Mucosa of stomach (tissue), 1 donor: ENCODE results near the gene CSK.
A peak's percentile ranks its signal among the peaks of the same experiment; 100 is the strongest.

Experiments used
- H3K27me3 ChIP-seq: one replicate; pipeline ENCODE4 v1.7.0; 2013; ENCODE audit warnings: mild to moderate bottlenecking, low read length; ENCODE audit not compliant: control insufficient read depth, insufficient read depth
- H3K36me3 ChIP-seq: one replicate; pipeline ENCODE4 v1.7.0; 2013; ENCODE audit warnings: low read length; ENCODE audit not compliant: control insufficient read depth, insufficient read depth
- H3K4me1 ChIP-seq: one replicate; pipeline ENCODE4 v1.7.0; 2013; ENCODE audit warnings: mild to moderate bottlenecking, low read length; ENCODE audit not compliant: control insufficient read depth, insufficient read depth
- H3K4me3 ChIP-seq: one replicate; pipeline ENCODE4 v1.7.0; 2013; ENCODE audit warnings: low read length
- H3K9ac ChIP-seq: one replicate; pipeline ENCODE4 v1.7.0; 2013; ENCODE audit warnings: mild to moderate bottlenecking, low read length, moderate library complexity
- H3K9me3 ChIP-seq: one replicate; pipeline ENCODE4 v1.7.0; 2013; ENCODE audit warnings: mild to moderate bottlenecking, low read length, moderate library complexity; ENCODE audit not compliant: control insufficient read depth
- donor health status: Pancreatic carcinoma.

CSK gene

DNA sequence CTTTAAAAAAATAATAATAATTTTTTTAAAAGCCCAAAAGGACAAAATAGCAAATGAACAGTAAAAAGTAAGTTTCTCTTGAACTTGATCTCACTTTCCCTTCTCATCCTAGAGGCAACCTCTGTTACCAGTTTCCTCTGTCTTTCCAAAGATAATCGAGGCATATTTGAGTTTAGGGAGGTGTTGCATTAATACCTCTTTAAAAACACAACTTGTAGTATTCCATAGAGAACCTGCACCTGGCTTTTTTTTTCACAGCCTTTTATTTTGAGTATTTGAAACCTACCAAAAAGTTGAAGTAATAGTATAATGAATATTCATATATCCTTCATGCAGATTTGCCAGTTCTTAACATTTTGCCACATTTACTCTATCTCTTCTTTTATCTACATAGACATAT lies 9.1 kb downstream of the CSK start:
- H3K4me1 ChIP-seq, result peaks cover 78% of the 10 kb centered on the region

DNA sequence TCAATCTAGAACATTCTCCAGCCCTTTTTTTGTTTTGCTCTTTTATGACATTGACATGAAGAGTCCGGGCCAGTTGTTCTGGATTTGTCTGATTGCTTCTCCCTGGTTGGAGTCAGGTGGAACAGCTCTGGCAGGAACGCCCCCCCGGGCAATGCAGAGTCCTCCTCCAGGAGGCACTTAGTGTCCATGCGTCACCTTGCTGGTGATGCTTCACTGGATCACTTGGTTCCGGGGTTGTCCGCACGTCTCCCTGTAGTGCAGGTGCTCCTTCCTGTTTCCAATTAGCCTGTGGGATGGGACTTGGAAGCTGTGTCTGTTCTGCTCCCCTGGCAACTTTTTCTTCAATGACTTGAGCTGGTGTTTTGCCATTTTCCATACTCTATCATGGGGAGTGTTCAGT lies 9.8 kb downstream of the CSK start:
- H3K4me1 ChIP-seq, result peaks cover 71% of the 10 kb centered on the region
- H3K4me3 ChIP-seq, result no peak overlapping the region
- no peak overlapping the region for H3K9ac ChIP-seq
- no peaks in the 10 kb centered on the region for H3K36me3 ChIP-seq
- H3K27me3 ChIP-seq, result no peaks in the 10 kb centered on the region
- no peaks in the 10 kb centered on the region for H3K9me3 ChIP-seq

More for the DNA sequence above, 9.1 kb downstream of the CSK start:
- Histone ChIP-seq H3K9ac (peak overlapping the region; percentile 61), H3K27me3 (no peaks in the 10 kb centered on the region), H3K4me3 (no peak overlapping the region), H3K9me3 (no peaks in the 10 kb centered on the region), H3K36me3 (no peaks in the 10 kb centered on the region)

DNA sequence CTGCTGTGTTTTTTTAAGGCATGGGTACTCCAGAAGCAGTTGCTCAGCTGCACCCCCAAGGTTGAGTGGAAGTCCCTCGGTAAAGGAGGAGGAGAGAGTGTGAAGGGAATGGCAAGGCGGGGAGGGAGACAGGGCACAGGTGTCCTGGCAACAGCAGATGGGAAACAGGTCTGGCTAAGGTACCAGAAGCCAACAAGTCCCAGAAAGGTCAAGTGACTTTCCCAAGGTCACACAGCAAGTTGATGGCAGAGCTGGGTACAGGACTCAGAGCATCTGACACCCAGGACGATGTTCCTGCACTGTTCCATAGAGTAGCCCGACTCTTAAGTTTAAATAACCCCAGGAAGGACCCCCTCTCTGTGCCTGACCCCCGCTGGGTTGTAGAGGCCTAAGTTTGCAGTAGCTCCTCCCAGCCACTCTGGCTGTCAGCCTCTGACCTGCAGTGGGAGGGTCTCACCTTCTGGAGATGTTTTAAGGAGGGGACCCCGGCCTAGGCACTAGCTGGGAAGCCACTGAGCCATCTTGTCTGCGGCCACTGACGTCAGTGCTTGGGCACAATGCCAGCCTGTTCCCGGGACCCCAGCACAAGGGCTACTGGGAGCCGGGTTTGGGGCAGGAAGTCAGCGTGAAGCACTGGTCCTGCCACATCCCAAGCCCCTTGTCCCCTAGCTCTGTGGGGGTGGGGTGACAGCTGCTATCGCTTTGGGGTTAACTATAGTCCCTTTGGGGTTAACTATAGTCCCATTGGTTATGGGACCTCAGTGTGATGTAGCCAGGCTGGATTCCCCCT lies 10.5 kb downstream of the CSK start:
- Histone ChIP-seq H3K9ac (no peak overlapping the region), H3K36me3 (no peaks in the 10 kb centered on the region), H3K27me3 (no peaks in the 10 kb centered on the region), H3K4me1 (peaks cover 64% of the 10 kb centered on the region), H3K9me3 (no peaks in the 10 kb centered on the region), H3K4me3 (no peak overlapping the region)

DNA sequence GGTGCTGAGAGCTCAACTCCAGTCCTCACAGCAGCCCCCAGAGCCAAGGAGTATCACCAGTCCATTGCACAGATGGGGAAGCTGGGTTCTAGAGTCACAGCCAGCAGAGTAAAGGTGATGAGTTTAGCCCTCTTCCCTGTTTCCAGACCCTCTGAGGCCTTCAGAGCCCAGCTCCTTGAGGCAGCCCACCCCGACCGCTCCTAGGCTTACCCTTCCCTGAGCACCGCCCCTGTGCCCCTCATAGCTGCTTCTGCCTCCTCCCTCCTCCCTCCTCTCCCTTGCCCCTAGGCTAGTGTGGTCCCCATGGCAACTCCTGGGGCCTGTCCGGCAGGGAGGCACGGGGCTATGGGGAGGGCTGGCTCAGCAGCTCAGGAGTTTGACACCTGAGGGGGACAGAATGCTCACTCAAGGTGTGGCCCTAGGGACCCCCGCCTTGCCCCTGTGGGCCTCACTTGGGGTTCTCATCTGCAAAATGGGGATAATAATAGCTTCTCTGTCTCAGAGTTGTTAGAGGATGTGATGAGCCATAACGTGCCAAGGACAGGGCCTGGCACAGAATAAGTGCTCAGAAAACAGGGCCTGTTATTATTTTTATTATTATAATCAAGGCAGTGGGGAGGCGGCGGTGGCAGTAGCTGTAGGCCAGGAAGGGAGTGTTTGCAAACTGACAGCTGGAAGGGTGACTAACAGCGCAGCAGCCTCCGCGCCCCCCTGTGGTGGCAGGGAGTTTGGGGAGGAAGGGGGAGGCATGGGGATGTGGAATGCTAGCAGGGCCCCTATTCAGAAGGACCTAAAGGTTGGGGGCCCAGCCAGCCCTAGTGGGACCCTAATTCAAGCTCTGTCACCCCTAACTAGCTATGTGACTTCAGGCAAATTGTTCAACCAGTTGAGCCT lies 11.5 kb downstream of the CSK start:
- Histone ChIP-seq H3K9me3 (no peaks in the 10 kb centered on the region), H3K36me3 (no peaks in the 10 kb centered on the region), H3K9ac (no peak overlapping the region), H3K27me3 (no peaks in the 10 kb centered on the region), H3K4me3 (no peak overlapping the region), H3K4me1 (peaks cover 62% of the 10 kb centered on the region)

DNA sequence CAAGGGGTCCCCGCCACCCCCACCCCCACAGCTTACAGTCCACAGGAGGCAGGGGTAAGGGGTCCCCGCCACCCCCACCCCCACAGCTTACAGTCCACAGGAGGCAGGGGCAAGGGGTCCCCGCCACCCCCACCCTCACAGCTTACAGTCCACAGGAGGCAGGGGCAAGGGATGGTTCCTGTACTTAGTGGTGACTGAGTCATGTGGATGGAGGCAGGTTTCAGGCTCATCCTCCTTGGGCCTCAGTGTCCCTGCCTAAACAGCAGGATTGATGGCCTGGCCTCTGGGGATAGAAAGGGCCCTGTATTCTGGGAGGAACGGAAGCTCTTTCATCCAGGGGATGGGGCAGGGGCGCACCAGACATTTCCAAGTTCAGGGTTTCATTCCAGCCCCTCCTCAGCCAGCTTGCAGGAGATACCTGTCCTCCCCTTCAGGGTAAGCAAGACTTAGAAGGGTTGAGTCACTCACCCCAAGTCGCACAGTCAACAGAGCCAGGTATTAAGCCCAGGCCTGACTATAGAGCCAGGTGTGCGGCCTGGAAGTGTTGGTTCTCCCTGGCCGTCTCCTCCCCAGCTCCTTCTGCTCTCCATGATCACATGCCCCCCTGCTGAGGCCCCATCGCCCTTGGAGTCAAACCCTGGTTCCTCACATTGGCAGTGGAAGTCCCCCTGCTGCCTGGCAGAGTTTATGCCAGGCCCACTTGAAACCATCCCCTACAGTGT lies 12.5 kb downstream of the CSK start:
- peaks cover 60% of the 10 kb centered on the region for H3K4me1 ChIP-seq
- no peaks in the 10 kb centered on the region for H3K9me3 ChIP-seq
- no peak overlapping the region for H3K9ac ChIP-seq

DNA sequence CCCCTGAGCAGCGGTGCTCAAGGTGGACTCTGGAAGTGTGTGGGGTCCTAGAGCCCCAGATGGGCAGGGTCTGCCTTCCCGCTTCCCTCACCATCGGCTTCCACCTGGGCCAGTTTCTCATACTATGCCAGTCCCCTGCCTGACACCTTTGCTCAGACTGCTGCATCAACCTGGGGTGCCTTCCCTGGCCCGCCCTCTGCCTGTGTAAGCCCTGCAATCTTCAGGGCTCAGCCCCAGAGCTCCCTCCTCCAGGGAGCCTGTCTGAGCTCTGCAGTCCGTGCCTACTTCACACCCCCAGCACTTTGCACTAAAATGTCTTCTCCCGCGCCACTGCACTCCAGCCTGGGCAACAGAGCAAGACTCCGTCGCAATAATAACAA lies 13.1 kb downstream of the CSK start:
- H3K9ac ChIP-seq, result no peak overlapping the region
- H3K36me3 ChIP-seq, result peaks cover 8% of the 10 kb centered on the region
- no peaks in the 10 kb centered on the region for H3K9me3 ChIP-seq
- H3K27me3 ChIP-seq, result no peaks in the 10 kb centered on the region
- peaks cover 60% of the 10 kb centered on the region for H3K4me1 ChIP-seq
- H3K4me3 ChIP-seq, result no peak overlapping the region

More for the DNA sequence above, 12.5 kb downstream of the CSK start:
- no peaks in the 10 kb centered on the region for H3K27me3 ChIP-seq
- peaks cover 5% of the 10 kb centered on the region for H3K36me3 ChIP-seq
- no peak overlapping the region for H3K4me3 ChIP-seq

DNA sequence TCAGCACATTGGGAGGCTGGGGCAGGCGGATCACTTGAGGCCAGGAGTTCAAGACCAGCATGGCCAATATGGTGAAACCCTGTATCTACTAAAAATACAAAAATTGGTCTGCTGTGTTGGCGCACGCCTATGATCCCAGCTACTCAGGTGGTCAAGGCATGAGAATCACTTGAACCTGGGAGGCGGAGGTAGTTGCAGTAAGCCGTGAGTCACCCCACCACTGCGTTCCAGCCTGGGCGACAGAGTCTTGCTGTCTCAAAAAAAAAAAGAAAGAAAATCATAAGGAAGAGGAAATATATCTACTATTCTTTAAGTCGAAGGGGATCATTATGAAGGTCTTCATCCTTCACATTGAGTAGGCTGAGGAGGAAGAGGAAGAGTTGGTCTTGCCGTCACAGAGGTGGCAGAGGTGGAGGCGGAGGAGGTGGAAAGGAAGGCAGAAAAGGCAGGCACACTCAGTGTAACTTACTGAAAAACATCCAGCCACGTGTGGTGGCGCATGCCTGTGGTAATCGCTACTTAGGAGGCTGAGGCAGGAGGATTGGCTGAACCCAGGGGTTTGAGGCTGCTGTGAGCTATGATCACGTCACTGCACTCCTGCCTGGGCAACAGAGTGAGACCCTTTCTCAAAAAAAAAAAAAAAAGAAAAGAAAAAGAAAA lies 14.2 kb downstream of the CSK start:
- H3K27me3 ChIP-seq, result no peaks in the 10 kb centered on the region
- H3K4me1 ChIP-seq, result peaks cover 57% of the 10 kb centered on the region
- no peak overlapping the region for H3K9ac ChIP-seq
- no peaks in the 10 kb centered on the region for H3K9me3 ChIP-seq
- no peak overlapping the region for H3K4me3 ChIP-seq
- peaks cover 8% of the 10 kb centered on the region for H3K36me3 ChIP-seq

DNA sequence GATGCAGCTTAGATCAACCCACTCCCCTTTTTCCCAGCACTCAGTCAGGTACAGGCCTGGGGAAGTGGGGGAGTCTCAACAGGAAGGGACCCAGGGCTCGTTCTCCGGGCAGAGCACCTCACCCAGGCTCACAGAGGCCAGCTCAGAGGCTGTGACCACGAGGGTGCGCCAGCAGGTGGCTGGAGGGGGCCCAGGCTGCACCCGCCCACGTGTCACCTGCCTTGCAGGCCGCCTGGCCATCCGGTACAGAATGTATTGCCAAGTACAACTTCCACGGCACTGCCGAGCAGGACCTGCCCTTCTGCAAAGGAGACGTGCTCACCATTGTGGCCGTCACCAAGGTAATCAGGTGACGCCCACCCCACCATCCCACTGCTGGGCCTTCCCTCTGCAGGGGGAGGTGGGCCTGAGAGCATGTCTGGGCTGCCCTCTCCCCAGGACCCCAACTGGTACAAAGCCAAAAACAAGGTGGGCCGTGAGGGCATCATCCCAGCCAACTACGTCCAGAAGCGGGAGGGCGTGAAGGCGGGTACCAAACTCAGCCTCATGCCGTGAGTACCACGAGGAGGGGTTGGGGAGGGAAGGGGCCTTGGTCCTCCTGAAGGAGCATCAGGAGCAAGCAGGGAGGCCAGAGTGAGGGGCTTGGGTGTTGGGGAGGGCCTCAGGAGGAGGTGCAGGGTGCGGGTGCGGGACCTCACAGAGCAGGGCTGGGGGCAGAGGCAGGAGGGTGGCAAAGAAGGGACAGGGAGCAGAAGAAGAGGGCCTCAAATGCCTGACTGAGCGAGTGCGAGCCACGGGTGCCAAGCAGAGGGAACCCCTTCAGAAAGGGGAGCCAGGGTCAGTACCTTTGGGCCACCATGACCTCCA lies 16.7 kb downstream of the CSK start:
- Histone ChIP-seq H3K36me3 (peaks cover 8% of the 10 kb centered on the region), H3K4me1 (peaks cover 38% of the 10 kb centered on the region), H3K9me3 (no peaks in the 10 kb centered on the region), H3K9ac (peak overlapping the region; percentile 5), H3K4me3 (no peak overlapping the region), H3K27me3 (no peaks in the 10 kb centered on the region)

DNA sequence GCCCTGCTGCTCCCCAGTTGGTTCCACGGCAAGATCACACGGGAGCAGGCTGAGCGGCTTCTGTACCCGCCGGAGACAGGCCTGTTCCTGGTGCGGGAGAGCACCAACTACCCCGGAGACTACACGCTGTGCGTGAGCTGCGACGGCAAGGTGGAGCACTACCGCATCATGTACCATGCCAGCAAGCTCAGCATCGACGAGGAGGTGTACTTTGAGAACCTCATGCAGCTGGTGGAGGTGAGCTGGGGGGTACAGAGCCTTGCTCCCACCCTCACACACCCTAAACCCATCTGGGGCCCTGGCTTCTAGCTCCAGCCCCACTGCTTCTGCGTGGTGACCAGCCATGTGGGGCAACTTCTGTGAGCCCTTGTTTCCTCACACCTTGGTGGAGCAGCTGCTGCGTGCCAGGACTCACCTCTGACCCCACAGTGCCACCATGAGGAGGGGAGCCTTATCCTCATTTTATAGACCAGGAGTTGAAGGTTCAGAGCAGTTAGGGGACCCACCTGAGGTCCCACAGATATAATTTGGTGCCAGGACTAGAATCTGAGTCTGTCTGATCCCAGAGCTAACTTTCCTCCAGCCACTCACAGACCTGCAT lies 17.5 kb downstream of the CSK start:
- H3K9me3 ChIP-seq, result no peaks in the 10 kb centered on the region
- H3K4me1 ChIP-seq, result peaks cover 36% of the 10 kb centered on the region
- H3K27me3 ChIP-seq, result no peaks in the 10 kb centered on the region
- no peak overlapping the region for H3K9ac ChIP-seq
- no peak overlapping the region for H3K4me3 ChIP-seq
- H3K36me3 ChIP-seq, result peaks cover 8% of the 10 kb centered on the region

DNA sequence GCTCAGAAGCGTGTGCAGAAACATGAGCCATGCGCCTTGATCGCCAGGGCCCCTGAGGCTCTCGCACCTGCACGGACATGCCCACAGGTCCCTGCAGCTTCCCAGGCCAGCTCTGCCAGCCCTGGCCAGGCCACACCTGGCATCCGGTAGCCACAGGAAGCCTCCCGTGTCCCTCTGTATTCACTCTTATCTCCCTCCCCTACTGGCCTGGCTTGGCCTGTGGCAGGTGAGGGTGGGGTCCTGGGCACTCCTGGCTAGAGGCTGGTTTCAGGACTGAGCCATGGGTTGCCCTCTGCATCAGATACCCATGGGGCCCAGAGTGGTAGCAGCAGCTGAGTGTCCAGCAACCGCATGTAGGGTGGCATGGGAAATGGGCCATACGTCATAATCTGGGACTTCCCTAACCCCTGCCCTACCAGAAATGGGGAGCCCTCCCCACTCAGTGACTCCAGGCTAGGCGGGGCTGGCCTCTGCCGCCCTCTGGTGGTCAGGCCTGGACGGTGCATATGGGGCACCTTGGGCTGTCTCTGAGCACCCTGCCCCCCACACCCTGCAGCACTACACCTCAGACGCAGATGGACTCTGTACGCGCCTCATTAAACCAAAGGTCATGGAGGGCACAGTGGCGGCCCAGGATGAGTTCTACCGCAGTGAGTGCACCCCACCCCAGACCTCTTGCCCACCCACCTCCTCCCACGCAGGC lies 18.1 kb downstream of the CSK start:
- Histone ChIP-seq H3K4me1 (peaks cover 35% of the 10 kb centered on the region), H3K27me3 (no peaks in the 10 kb centered on the region), H3K9me3 (no peaks in the 10 kb centered on the region), H3K9ac (no peak overlapping the region), H3K4me3 (no peak overlapping the region), H3K36me3 (peaks cover 8% of the 10 kb centered on the region)
